T-cell (primary cell): ENCODE measurements around the gene AP1S1. TPM values are rescaled to one million over a fixed set of nuclear protein-coding genes. Genes with fewer than 3 reads are reported as not detected.
"Not testable (repeated sequence)": the region's sequence is repeated elsewhere in the genome, so short reads cannot be mapped to it uniquely, and the experiment has no call there.

ENCODE experiments used
- ATAC-seq, 4 experiments: fragments of 200-7000 bp in 3 of 4; fragments of 150-1000 bp in 1 of 4; cut with Tn5 transposase; replicated peaks in 1 of 4; 1 replicate in 3 of 4; 2 replicates in 1 of 4; pipeline ENCODE4 v1.10.0; 2021; ENCODE audit warnings: moderate library complexity in 3 of 4, mild to moderate bottlenecking in 2 of 4, moderate number of reproducible peaks in 1 of 4
- CTCF ChIA-PET, 2 donors: fragments of 300-600 bp; sonication (Branson Sonifier 250); formaldehyde crosslinking; loops; one replicate each; lab custom pipeline; 2022; ENCODE audit warnings: antibody characterized with exemption in 2 of 2; lab: Charles Lee
- POLR2A ChIA-PET, 2 donors: fragments of 300-600 bp; sonication (Branson Sonifier 250); formaldehyde crosslinking; loops; one replicate each; lab custom pipeline; 2022; ENCODE audit warnings: antibody characterized with exemption in 2 of 2; lab: Charles Lee
- DNase-seq, 35 experiments: peaks; one replicate each; pipeline versions ENCODE4 v3.0.0 to v3.0.0-alpha.2; 2013 to 2023
- H3K27ac ChIP-seq: one replicate; pipeline ENCODE4 v1.5.1; 2013; ENCODE audit warnings: low read length
- H3K27me3 ChIP-seq, 2 experiments: replicated peaks in 1 of 2; 1 replicate in 1 of 2; 2 replicates in 1 of 2; pipeline versions ENCODE4 v1.6.1 to v1.7.0; 2013; ENCODE audit warnings: low read length in 1 of 2, mixed read lengths in 1 of 2; ENCODE audit not compliant: control insufficient read depth in 2 of 2, insufficient read depth in 2 of 2; ENCODE audit errors: extremely low read depth in 1 of 2
- H3K36me3 ChIP-seq, 2 donors: 1 replicate in 1 of 2; 2 replicates in 1 of 2; pipeline versions ENCODE4 v1.6.1 to v1.7.0; 2013; ENCODE audit warnings: low read length in 1 of 2; ENCODE audit not compliant: control insufficient read depth in 2 of 2, insufficient read depth in 1 of 2; ENCODE audit errors: extremely low read depth in 1 of 2
- H3K4me1 ChIP-seq, 2 experiments: 1 replicate in 1 of 2; 2 replicates in 1 of 2; pipeline versions ENCODE4 v1.6.1 to v1.7.0; 2013; ENCODE audit warnings: low read length in 2 of 2, mixed read lengths in 1 of 2; ENCODE audit not compliant: insufficient read depth in 2 of 2, control insufficient read depth in 1 of 2; ENCODE audit errors: extremely low read depth in 1 of 2
- H3K4me3 ChIP-seq, 2 donors: 1 replicate in 1 of 2; 2 replicates in 1 of 2; pipeline versions ENCODE4 v1.5.1 to v1.7.0; 2013; ENCODE audit warnings: mild to moderate bottlenecking in 2 of 2, low read length in 1 of 2, moderate library complexity in 1 of 2; ENCODE audit not compliant: control insufficient read depth in 1 of 2; ENCODE audit errors: extremely low read depth in 1 of 2
- H3K9me3 ChIP-seq: 2 replicates; pipeline ENCODE4 v1.7.0; 2013
- H3K27ac Mint-ChIP-seq, 2 donors: one replicate each; pipeline ENCODE4 v1.8.0; 2020 to 2021; ENCODE audit warnings: mild to moderate bottlenecking in 2 of 2, mixed read lengths in 2 of 2
- H3K27me3 Mint-ChIP-seq, 2 donors: one replicate each; pipeline ENCODE4 v1.8.0; 2021 to 2022; ENCODE audit warnings: mixed read lengths in 2 of 2
- H3K36me3 Mint-ChIP-seq: one replicate; pipeline ENCODE4 v1.8.0; 2021; ENCODE audit warnings: mixed read lengths
- H3K4me1 Mint-ChIP-seq, 3 donors: one replicate each; pipeline ENCODE4 v1.8.0; 2020 to 2022; ENCODE audit warnings: mixed read lengths in 3 of 3, mild to moderate bottlenecking in 1 of 3
- H3K4me3 Mint-ChIP-seq, 3 donors: one replicate each; pipeline ENCODE4 v1.8.0; 2020 to 2022; ENCODE audit warnings: mild to moderate bottlenecking in 3 of 3, mixed read lengths in 3 of 3, moderate library complexity in 3 of 3
- H3K9me3 Mint-ChIP-seq, 3 donors: one replicate each; pipeline ENCODE4 v1.8.0; 2020 to 2022; ENCODE audit warnings: mixed read lengths in 3 of 3
- WGBS: methylation state at CpG from one replicate; pipeline ENCODE4 v1.1.5; 2013; ENCODE audit warnings: missing lambda C conversion rate; ENCODE audit not compliant: insufficient coverage; 5-methylcytosine and 5-hydroxymethylcytosine counted together
- total RNA-seq, 35 experiments: library from RNA in 6 of 35; stranded (reverse) in 6 of 35; fragments of 120-200 nt in 1 of 35; gene quantifications; one replicate each; pipeline versions ENCODE4 v1.2.1 to v1.2.4 and lab custom pipeline; 2013 to 2026

Gene AP1S1
- total RNA-seq (10 to 100 TPM in 3 of 5 donors, 1 to 10 TPM in 2; 8.1 to 16.7 (median 14.4) TPM), total RNA-seq (lab: John Stamatoyannopoulos, UW) (0.81 to 19.3 (median 4.9) reads per million in 29 experiments)
- 10.6 TPM for total RNA-seq (2013)

DNA sequence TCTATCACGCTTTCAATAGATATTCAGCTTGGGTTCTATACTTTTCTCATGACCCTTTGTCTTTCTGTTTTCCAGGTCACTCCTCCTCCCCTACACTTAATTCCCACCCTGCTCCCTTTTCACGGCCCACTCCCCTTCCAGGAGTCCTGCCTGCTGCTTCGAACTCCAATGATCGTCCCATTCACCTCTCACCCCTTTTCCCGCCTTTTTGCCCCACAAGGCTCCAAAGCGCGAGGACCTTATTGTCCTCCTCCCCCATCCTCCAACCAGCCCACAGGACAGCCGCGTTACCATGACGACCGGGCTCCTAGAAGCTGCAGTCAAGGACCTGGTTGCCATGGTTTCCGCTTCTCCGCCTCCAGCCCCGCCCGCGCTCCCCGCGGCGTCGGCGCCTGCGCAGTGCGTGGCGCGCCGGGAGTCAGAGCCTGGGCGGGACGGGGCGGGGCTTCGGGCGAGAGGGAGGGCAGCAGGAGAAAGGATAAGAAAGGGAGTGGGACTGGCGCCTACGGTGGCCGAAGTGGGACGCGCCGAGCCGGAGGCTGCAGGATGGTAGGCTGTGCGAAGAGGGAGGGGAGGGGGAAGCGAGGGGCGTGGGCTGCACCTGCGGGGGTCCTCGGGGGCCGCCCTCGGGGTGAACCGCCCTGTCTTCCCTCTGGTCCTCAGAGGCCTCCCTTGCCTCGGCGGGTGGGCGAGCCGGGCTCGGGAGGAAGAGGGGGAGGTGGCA lies at the start of gene AP1S1:
Gene AP1S1, plus strand, starts transcription at position 508 of the 724 bp plus-strand sequence. Its CDS starts 39 bp downstream, at position 547.
- Mint-ChIP-seq H3K9me3 (no peaks in the 10 kb centered on the region), H3K4me1 (peaks cover 12 to 17% (median 14%) of the 10 kb centered on the region in 3 donors), H3K27ac (peak within 1 kb of the TSS; percentile 27 to 41), H3K4me3 (peak within 1 kb of the TSS; percentile 73 to 82 (median 77)), H3K36me3 (peaks cover 13% of the 10 kb centered on the region), H3K27me3 (peaks cover 8 to 11% of the 10 kb centered on the region in 2 donors)
- H3K36me3 ChIP-seq: peaks cover 0 to 6% of the 10 kb centered on the region in 2 donors
- POLR2A ChIA-PET: no interaction called here
- ATAC-seq (peak; percentile 88 to 94 (median 90)), DNase-seq (peak; percentile 69 to 97 (median 84))
- 1% methylated on average over 44 of the region's 51 CpGs for WGBS
- H3K4me3 ChIP-seq: peak within 1 kb of the TSS; percentile 26 to 70
- H3K27ac ChIP-seq: no peak within 1 kb of the TSS
- CTCF ChIA-PET: interaction anchor here in 1 of 2 donors (0.6 to 1.0 kb wide), 3 partner anchors 9 to 38 kb away, joined by 4 to 14 read pairs (median 4); no protein-coding TSS in a partner anchor
- peaks cover 0 to 20% of the 10 kb centered on the region in 2 experiments for H3K4me1 ChIP-seq
- H3K27me3 ChIP-seq: peaks cover 0 to 11% of the 10 kb centered on the region in 2 experiments
- H3K9me3 ChIP-seq: no peaks in the 10 kb centered on the region

- H3K4me1 ChIP-seq: peaks cover 0 to 8% of the 10 kb centered on the region in 2 experiments
- ATAC-seq: no peak
- no peaks in the 10 kb centered on the region for H3K36me3 Mint-ChIP-seq
- H3K9me3 Mint-ChIP-seq: no peaks in the 10 kb centered on the region
- H3K4me1 Mint-ChIP-seq: peaks cover 6 to 8% (median 7%) of the 10 kb centered on the region in 3 donors
- no peak overlapping the region for H3K27ac Mint-ChIP-seq
- peaks cover 3 to 71% of the 10 kb centered on the region in 2 experiments for H3K27me3 ChIP-seq
- POLR2A ChIA-PET: no interaction called here
- H3K9me3 ChIP-seq: no peaks in the 10 kb centered on the region
- no peak overlapping the region for H3K27ac ChIP-seq
- CTCF ChIA-PET: interaction anchor here in 1 of 2 donors (0.6 kb wide), 1 partner anchor 544 kb away, joined by 5 read pairs; no protein-coding TSS in a partner anchor
- DNase-seq: no peak
- no peak overlapping the region for H3K4me3 ChIP-seq
- 44% methylated on average over 2 of the region's 3 CpGs for WGBS
- no peak overlapping the region for H3K4me3 Mint-ChIP-seq
- peaks cover 39 to 55% of the 10 kb centered on the region in 2 donors for H3K27me3 Mint-ChIP-seq
- H3K36me3 ChIP-seq: no peaks in the 10 kb centered on the region
Observed at GRCh38 chr7:101104799-101105198, 49.5 kb upstream of the AP1S1 start.

DNA sequence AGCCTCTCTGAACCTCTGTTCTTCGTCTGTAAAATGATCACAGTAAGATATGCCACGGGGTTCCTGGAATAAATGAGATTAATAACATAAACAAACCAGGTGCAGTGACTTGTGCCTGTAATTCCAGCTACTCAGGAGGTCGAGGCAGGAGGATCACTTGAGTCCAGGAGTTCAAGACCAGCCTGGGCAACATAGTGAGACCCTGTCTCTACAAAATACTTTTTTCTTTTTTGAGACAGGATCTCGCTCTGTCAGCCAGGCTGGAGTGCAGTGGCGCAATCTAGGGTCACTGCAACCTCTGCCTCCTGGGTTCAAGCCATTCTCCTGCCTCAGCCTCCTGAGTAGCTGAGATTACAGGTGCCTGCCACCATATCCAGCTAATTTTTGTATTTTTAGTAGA lies 49.0 kb upstream of the AP1S1 start:
- H3K27ac ChIP-seq, H3K36me3 Mint-ChIP-seq, H3K36me3 ChIP-seq, H3K9me3 Mint-ChIP-seq, H3K4me3 Mint-ChIP-seq, H3K27ac Mint-ChIP-seq, H3K4me3 ChIP-seq, H3K9me3 ChIP-seq, H3K4me1 Mint-ChIP-seq, H3K4me1 ChIP-seq, POLR2A ChIA-PET, DNase-seq, ATAC-seq: not testable (repeated sequence)
- CTCF ChIA-PET: interaction anchor here in 1 of 2 donors (0.6 kb wide), 2 partner anchors 176 to 544 kb away, joined by 5 to 7 read pairs; no protein-coding TSS in a partner anchor
- 67% methylated on average over 2 of the region's 5 CpGs for WGBS
- peaks cover 3 to 66% of the 10 kb centered on the region in 2 experiments for H3K27me3 ChIP-seq
- peaks cover 39 to 55% of the 10 kb centered on the region in 2 donors for H3K27me3 Mint-ChIP-seq

DNA sequence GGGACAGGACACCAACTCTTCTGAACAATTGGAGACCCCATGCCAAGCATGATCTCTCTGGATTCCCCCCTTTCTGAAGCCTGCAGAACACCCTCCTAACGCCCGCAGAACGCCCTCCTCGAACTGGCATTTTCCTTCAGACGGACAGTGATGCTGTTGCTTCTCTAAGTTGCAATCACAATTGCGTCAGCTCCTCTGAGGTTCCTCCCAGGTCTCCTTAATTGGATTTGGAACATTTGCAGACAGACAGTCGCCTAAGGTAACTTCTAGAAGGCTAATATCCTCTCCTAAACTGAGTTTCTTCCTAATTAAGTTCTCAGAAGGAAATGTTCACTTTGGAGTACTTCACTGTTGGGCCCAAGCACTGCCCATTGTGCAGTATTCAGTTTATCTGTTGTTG lies 47.9 kb upstream of the AP1S1 start:
- DNase-seq: no peak
- 75% methylated on average over 7 of the region's 7 CpGs for WGBS
- Mint-ChIP-seq H3K27me3 (peaks cover 29 to 46% of the 10 kb centered on the region in 2 donors), H3K9me3 (no peaks in the 10 kb centered on the region), H3K4me1 (no peaks in the 10 kb centered on the region), H3K36me3 (no peaks in the 10 kb centered on the region), H3K4me3 (no peak overlapping the region), H3K27ac (no peak overlapping the region)
- H3K36me3 ChIP-seq: no peaks in the 10 kb centered on the region
- ChIA-PET POLR2A (interaction anchor here in 1 of 2 donors (0.6 kb wide), 1 partner anchor 288 kb away, joined by 3 read pairs; no protein-coding TSS in a partner anchor), CTCF (no interaction called here)
- H3K9me3 ChIP-seq: no peaks in the 10 kb centered on the region
- no peak overlapping the region for H3K27ac ChIP-seq
- no peaks in the 10 kb centered on the region for H3K4me1 ChIP-seq
- peaks cover 0 to 55% of the 10 kb centered on the region in 2 experiments for H3K27me3 ChIP-seq
- H3K4me3 ChIP-seq: no peak overlapping the region
- ATAC-seq: no peak

GRCh38 chr7:101108330-101108857 lies 45.9 kb upstream of the AP1S1 start:
- CTCF ChIA-PET: interaction anchor here in 1 of 2 donors (0.6 to 0.7 kb wide), 2 partner anchors 31 to 205 kb away, joined by 4 to 7 read pairs; no protein-coding TSS in a partner anchor
- H3K9me3 Mint-ChIP-seq: no peaks in the 10 kb centered on the region
- ATAC-seq (no peak), DNase-seq (no peak)
- Histone ChIP-seq H3K9me3 (no peaks in the 10 kb centered on the region), H3K4me1 (no peaks in the 10 kb centered on the region), H3K27me3 (peaks cover 0 to 35% of the 10 kb centered on the region in 2 experiments), H3K4me3 (no peak overlapping the region), H3K36me3 (no peaks in the 10 kb centered on the region), H3K27ac (no peak overlapping the region)
- POLR2A ChIA-PET: no interaction called here
- H3K27ac Mint-ChIP-seq: no peak overlapping the region
- H3K36me3 Mint-ChIP-seq: no peaks in the 10 kb centered on the region
- WGBS: 62% methylated on average over 9 of the region's 16 CpGs
- peaks cover 19 to 29% of the 10 kb centered on the region in 2 donors for H3K27me3 Mint-ChIP-seq
- H3K4me1 Mint-ChIP-seq: no peaks in the 10 kb centered on the region
- H3K4me3 Mint-ChIP-seq: no peak overlapping the region

- Mint-ChIP-seq H3K27ac (no peak overlapping the region), H3K4me1 (no peaks in the 10 kb centered on the region), H3K4me3 (no peak overlapping the region), H3K36me3 (no peaks in the 10 kb centered on the region), H3K9me3 (no peaks in the 10 kb centered on the region), H3K27me3 (peaks cover 18 to 23% of the 10 kb centered on the region in 2 donors)
- CTCF ChIA-PET: no interaction called here
- H3K4me3 ChIP-seq: no peak overlapping the region
- H3K27me3 ChIP-seq: peaks cover 0 to 30% of the 10 kb centered on the region in 2 experiments
- ATAC-seq: no peak
- no peaks in the 10 kb centered on the region for H3K36me3 ChIP-seq
- DNase-seq: no peak
- H3K9me3 ChIP-seq: no peaks in the 10 kb centered on the region
- POLR2A ChIA-PET: no interaction called here
- no peak overlapping the region for H3K27ac ChIP-seq
- whole genome bisulfite sequencing: 84% methylated on average over 7 of the region's 7 CpGs
- no peaks in the 10 kb centered on the region for H3K4me1 ChIP-seq
Observed at GRCh38 chr7:101108961-101109360, 45.3 kb upstream of the AP1S1 start.
